Anterior cingulate cortex (tissue), 58 donors: ENCODE data around the gene SOD3.

Experiments
- DNase-seq, 58 donors: peaks; one replicate each; lab custom pipeline; 2025; lab: John Stamatoyannopoulos, UW

SOD3 gene

DNA sequence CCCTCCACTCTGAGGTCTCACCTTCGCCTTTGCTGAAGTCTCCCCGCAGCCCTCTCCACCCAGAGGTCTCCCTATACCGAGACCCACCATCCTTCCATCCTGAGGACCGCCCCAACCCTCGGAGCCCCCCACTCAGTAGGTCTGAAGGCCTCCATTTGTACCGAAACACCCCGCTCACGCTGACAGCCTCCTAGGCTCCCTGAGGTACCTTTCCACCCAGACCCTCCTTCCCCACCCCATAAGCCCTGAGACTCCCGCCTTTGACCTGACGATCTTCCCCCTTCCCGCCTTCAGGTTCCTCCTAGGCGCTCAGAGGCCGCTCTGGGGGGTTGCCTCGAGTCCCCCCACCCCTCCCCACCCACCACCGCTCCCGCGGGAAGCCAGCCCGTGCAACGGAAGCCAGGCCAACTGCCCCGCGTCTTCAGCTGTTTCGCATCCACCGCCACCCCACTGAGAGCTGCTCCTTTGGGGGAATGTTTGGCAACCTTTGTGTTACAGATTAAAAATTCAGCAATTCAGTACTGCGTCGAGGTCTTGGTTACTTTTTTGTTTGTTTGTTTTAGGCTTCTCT, 5.0 kb downstream of the SOD3 start:
- no peak for DNase-seq

DNA sequence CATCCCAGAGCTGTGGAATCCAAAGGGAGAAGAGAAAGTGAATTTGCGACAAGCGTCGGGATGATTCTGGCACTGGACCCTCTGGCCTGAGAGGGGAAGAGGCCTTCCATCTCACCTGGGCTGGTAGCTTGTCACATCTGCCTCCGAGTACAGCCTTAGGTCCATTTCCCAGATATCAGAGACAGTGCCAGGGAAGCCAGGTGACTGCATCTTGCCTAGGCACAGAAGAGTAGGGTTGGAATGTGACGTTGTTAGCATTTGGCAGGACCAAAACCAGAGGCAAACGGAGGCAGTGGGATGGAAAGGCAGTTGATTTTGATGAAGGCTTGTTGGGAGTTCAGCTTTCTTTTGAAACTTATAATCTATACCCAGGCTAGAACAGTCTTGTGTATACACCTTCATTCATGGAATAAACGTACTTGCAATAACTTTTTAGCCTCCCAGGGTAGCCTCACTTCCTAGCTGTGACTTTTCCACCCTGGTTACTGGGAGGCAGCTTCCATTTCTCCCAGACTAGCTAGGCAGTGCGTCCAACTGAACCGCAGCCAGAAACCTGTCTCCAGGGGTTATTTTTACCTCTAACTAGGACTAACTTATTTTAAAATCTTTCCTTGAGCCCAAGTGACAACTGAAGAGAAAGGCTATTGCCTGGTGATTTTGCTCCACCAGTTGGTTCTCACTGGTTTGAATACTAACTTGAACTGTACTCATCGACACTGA, 5.9 kb downstream of the SOD3 start:
- no peak for DNase-seq

DNA sequence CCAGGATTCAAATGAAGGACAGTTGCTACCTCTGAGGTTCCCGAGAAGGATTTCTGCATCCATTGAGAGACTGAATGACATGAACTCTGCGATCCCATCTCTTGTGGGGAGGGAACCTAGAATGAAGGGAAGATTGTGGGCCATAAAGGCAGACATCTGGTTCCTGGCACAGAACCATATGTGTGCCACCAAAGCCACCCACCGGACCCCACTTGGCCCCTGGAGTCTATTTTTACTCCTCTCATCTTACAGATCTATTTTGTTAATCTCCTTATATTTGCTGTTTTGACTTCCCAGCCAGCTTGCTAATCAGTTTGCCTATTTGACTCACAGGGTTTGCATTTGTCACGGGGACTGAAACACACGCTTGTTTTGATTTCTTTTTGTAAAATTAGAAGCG, 7.3 kb downstream of the SOD3 start:
- DNase-seq, result no peak

DNA sequence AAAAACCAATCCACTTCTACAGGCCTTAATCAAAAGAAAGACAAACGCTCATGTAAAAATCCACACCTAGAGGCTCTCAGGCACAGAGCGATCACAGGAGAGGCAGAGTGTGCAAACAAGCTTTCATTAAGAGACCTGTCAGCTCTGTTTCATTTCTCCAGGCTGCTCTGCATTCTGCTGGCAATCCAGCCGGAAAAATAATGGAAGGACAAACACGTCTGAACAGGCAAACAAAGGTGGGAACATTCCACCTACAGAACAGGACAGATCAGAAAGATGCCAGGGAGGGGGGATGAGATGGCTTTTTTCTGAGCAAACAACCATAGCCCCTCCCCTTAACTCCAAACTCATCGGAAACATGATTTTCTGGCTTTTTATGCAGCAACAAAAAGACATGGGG, 9.7 kb downstream of the SOD3 start:
- no peak for DNase-seq

DNA sequence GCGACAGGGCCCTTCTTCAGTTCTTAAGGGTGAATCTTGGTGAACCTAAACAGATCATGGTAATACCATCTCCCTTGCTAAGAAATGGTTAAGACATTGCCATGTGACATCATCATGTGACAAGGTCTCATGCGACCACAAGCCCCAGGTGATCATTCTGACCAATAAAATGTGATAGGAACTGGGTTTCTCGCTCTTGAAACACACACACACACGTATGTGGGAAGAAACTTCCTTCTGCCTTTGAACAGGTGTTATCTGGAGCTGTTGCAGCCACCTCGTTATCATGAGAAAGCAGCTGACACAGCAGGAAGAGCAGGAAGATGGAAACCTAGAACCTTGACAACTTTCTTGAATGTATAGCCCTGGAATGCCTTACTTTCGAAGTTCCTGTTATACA, 10.2 kb downstream of the SOD3 start:
- DNase-seq, result no peak

DNA sequence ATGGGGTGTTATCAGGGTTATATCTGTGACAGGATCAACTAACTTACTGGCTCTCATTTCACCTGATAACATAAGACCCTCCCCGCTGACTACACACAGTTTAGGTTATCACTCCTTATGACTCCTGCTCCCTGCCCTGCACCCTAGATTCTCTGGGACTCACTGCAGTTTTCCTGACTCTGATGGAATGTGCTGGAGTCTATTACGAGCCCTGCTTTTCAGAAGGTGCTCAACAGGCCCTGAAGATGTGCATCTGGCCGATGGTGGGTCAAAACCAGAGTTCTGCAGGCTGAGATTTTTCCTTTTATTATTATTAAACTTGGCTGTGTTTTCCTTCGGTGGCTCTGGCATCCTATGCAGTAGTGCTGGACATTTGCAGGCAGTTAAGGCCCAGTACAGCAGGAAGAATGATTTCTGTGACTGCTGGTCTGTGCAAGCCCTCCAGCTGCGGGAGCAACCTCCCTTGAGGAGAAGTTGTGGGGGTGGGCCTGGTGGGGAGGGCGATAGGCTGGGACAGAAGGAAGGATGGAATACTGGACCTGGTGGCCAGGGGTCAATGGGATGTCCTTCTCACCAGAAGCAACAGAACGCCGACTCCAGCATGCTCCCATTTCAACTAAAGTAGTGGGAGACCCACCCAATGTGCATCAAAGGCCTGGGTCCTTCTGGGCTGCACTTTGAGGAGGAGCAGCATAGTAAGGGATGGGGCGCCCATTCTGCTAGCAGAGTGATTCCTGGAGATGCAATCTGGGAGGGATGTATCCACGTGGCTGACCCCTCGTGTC, 11.0 kb downstream of the SOD3 start:
- no peak for DNase-seq

DNA sequence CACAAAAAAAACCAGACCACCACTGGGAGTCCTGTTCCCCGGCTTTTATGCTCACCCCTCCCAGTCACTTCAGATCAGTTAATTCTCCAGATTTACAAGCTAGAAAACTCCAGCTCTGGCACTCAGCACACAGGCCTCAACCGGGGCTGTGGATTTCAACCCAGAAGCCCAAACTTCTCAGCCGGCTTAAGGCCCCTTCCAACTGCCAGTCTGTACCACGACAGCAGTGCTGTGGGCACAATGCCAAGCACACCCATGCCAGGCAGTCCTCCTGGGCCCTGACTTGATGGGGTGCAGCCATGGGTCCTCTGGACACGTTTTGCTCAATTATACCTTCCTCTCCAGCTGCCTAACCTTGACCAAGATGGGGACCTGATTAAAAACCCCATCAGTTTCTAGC, 12.2 kb downstream of the SOD3 start:
- DNase-seq, result no peak

DNA sequence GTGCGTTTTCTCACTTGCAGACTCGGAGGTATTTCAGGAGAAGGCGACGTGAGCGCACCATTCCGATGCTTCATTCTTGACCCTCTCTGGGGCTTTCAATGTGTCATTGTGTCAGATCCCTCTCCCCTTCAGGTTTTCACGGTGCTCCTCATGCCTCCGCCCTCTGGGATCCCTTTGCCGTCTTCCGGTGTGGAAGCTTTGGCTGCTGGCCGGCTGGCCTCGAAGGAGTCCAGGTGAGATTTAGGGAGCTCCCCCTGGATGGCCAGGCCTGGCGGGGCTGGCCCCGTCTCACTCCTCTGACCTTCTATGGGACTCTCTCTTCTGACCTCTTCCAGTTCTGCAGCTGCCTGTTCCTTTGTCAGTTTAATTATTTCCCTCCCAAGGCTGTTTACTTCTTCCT, 12.9 kb downstream of the SOD3 start:
- no peak for DNase-seq

DNA sequence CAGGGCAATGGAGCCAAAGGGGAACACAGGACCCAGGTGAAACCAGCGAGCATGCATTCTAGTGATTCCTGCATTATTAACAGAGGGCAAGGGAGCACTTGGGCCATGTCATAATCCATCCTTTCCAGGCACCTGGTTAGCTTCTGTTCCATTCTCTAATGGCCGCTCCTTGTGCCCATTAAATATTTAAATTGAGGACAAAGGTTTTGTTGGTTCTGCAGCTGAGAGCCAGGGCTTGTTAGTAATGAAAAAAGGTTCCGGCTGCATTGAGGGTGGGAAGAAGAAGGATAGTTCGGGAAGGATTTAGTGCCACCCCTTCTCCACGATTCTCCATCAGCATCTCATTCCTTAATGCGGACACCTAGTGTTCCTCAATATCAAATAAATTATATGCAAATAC, 13.6 kb downstream of the SOD3 start:
- no peak for DNase-seq

DNA sequence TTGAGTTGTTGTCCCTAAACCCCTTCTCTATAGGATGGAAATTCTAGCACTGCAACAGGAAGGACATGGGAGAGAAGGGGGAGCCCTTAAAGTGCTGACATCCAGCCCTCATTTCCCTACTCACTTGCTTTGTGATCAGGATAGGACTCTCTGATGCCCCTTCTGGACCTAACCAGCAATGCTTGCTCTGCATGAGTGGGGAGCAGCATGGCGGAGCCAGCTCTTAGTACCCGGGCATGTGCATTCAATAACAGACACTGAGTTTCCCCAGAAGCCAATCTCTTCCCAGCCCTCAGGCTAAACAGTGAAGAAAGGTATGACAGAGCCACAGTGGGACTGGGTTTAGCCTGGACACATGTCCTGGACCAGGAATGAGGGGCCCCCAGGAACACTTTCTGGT, 14.0 kb downstream of the SOD3 start:
- no peak for DNase-seq

DNA sequence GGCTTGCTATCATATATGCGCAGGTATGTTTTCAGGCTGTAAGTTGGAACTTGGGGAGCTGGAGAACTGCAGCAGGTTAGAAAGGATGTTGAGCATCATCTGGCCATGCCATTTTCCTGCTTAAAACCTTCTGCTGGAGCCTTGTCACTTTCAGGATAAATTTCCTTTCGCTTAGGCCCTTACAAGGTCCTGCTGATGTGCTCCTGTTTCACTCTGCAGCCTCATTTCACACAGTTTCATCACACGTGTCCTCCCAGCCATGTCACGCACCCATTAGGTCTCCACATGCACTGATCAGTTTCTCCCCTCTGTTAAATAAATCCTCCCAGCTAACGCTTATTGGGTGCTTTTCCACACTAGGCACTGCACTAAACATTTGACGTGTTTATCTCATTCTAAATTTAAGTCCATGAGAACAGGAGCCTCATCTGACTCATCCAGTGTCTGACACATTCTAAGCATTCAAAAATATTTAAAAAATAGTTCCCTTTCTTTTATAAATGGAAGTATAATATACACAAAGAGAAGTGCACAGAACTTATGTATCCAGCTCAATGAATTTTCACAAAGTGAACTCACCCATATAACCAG, 14.5 kb downstream of the SOD3 start:
- peak in 1 of 58 donors; percentile 9 for DNase-seq

DNA sequence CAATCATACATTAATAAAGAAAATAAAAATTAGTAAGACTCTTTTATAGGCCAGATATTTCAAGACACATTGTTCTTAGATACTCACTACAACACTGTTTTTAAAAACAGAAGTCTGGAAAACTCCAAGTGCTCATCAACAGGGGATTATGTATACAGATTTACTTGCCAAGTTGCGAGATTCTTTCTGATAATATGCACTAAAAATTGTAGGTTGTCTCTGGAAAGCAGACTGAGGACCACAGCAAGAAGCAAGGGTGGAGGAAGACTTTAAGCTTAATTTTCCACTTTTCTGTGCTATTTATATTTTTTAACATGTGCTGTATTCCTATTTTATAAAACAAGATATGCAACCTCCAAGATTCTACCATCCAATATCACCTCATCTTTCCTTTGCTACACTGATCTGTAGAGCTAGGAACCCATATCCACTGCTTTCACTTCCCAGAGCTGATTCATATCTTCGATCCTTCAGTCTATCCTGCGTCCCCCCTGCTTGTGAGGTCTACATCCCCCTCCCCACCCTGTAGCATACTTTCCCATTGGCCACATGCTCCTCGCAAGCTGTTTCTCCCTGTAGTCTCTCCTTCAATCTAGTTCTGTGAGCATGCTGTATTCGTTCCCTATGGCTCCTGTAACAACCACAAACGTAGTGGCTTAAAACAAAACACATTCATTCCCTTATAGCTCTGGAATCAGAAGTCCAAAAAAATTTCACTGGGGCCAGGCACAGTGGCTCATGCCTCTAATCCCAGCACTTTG, 15.7 kb downstream of the SOD3 start:
- DNase-seq, result no peak

DNA sequence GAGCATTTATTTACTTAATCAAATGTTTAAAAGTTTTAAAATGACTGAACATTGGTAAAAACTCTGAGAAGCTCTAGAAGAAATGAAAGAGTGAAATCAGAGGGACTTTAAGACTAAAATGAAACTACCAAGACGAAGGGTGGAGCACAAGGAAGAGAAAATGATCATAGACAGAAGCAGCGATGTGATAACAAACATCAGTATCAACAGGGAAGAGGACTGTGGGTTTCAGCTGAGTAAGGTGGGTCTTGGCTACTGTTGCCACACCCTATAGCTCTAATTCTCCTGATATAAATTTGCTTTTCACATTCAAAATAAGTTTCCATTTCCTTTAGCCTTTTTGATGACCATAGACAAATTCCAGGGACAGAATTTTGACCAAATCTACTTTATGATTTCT, 18.4 kb downstream of the SOD3 start:
- DNase-seq, result no peak

DNA sequence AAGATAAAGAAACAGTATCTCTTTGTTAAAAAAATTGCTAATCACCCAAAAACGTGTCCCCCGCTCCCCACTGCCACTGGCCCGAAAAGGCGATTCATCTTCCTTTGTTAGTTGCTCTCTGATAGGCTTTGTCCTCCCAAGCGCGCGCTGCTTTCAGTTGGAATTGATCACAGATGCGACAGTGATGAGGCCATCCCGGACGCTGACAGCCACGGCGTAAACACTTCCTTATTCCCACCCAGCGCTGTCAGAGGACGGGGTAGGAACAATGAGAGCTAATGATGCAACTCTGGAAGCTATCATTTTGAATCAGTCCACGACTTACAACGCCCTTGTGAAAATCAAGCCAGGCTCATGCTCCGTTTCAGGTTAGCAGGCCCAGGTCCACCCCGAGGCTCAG, 21.4 kb downstream of the SOD3 start:
- peak in 24 of 58 donors; percentile 7 to 71 (median 28) for DNase-seq

DNA sequence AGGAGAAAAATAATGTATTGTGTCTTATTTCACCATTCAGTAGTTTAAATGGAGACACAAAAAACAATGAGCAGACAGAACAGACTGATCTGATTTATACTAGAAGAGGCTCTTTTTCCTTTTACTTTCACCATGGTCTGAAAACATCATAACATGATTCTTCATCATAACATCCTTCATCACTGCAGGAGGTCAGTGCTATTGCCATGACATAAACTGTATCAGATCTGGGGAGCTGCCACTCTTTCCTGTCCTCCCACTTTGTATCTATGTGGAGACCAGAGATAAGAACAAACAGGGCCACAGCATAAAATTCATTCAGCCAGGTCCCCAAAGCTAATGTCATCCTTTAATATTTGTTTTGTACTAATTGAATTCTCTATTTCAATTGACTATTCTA, 25.2 kb downstream of the SOD3 start:
- no peak for DNase-seq

DNA sequence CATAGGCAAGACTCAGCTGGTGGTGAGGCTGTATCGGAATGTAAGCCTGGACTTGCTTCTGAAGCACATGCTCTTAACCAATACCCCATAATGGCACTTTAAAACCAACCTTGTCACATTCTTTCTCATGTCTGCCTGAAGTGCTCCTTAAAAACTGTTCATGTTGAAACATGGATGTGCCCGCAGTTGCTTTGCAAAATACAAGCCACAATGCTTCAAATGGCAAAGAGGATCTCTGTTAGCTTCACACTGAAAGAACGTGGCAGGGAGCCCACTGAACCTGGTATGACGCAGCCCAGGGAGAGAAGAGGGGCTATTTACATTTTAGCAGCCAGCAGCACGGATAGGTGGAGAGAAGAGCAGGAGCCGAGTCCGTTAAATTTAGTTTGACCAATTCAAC, 29.3 kb downstream of the SOD3 start:
- DNase-seq, result no peak

DNA sequence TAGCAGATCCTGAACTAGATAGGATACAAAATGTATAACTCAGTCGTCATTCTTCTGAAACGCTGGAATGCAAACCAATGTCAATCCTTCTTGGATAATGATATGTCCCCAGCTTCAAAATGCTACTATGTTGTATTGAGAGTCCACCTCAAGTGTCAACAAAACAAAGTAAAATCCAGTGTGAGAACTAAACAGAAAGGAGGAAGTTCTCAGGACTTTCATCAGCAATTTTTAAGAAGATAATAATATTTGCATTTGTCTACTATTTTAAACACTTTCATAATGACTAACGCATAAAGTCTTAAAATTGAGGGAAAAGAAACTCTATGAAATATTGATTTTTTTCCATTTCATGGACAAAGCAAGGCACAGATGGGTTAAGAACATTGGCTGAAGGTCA, 36.3 kb downstream of the SOD3 start:
- DNase-seq, result no peak

DNA sequence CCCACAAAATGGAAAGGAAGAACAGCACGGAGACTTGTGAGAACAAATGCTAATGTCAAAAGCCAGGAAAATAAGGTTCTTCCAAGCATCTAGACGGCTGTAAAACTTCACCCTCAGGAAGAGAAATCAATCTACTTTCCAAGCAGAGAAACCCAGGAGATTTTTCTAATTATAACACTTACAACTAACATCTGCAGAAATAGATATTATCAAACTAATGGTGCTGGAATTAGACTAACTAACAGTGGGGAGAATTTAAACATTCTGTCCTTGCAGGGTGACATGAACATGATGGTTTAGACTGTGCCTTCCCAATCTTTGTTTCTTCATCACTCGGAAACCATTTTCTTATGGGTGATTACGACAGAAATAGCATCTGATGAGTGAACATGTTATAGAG, 40.3 kb downstream of the SOD3 start:
- no peak for DNase-seq

DNA sequence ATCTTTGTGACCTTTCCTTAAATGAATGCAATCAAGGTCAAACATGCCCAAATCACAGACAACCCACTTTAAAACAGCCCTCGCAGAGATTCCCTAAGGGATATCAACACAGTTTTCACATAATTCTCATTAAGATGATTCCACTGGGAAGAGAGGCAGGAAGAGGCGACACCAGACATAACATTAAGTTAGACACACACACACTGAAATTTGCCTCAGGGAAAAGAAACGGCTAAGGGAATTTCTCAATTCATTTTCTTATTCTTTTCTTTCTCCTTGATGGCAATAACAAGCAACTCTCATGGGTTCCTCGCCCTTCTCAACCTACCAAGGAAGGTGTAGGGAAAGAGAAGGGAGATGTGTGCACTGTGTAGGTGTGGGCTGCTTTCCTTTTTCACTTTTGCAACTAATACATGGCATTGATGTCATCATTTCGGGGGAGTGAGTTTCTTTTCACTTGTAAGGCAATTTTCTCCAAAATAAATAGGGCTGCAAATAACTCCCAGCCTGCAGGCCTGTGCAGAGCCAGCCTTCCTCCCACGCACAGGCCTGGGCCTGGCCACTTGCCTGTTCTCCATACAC, 41.4 kb downstream of the SOD3 start:
- DNase-seq, result no peak

DNA sequence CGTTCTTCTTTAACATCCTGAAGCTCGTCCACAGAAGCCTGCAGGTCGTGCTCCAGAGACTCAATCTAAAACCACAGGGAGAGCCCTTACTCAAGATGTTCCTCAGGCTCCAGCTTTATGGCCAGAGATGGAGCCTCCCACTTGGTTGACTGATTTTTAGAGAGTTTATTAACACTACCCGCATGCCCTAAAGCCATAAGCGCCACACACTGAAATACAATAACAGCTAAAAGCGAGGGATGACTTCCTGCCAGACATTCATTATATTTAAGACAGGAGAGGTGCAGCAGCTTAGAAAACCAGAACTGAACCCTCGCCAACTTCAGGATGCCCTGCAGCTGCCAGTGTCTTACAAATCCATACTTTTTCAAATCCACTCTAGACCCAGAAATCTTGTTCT, 42.0 kb downstream of the SOD3 start:
- DNase-seq, result no peak
